MM.1S (cell line): Measurements from ENCODE around the gene PCDH1.

Experiments used
- DNase-seq: peaks from one replicate; pipeline ENCODE4 v3.0.0-alpha.2; 2015
- H2AFZ ChIP-seq: fragments of 300-600 bp; sonication (generic); 2 replicates; pipeline ENCODE4 v1.6.0; 2016; ENCODE audit warnings: antibody characterized with exemption, low read length
- H3F3A ChIP-seq: fragments of 300-600 bp; sonication (generic); 2 replicates; pipeline ENCODE4 v1.6.1; 2016; ENCODE audit warnings: mild to moderate bottlenecking, antibody characterized with exemption, low read length, moderate library complexity, mixed read lengths; ENCODE audit not compliant: insufficient read depth
- H3K27ac ChIP-seq: fragments of 300-600 bp; sonication (generic); 2 replicates; pipeline ENCODE4 v1.5.1; 2016; ENCODE audit warnings: mild to moderate bottlenecking, low read length
- H3K27me3 ChIP-seq: fragments of 300-600 bp; sonication (generic); replicated peaks from 2 replicates; pipeline ENCODE4 v1.6.0; 2016; ENCODE audit warnings: low read length; ENCODE audit not compliant: insufficient read depth
- H3K36me3 ChIP-seq: fragments of 300-600 bp; sonication (generic); replicated peaks from 2 replicates; pipeline ENCODE4 v1.6.1; 2016; ENCODE audit warnings: mild to moderate bottlenecking, low read length, mixed read lengths; ENCODE audit not compliant: insufficient read depth
- H3K4me1 ChIP-seq: fragments of 300-600 bp; sonication (generic); 2 replicates; pipeline ENCODE4 v1.6.1; 2016; ENCODE audit warnings: low read length, mixed read lengths
- H3K4me2 ChIP-seq: fragments of 300-600 bp; sonication (generic); 2 replicates; pipeline ENCODE4 v1.6.0; 2016; ENCODE audit warnings: low read depth, low read length
- H3K4me3 ChIP-seq: fragments of 300-600 bp; sonication (generic); 2 replicates; pipeline ENCODE4 v1.5.1; 2016; ENCODE audit warnings: low read length, mixed read lengths
- H3K79me2 ChIP-seq: fragments of 300-600 bp; sonication (generic); 2 replicates; pipeline ENCODE4 v1.6.1; 2016; ENCODE audit warnings: mixed run types, low read length, mixed read lengths
- H3K9ac ChIP-seq: fragments of 300-600 bp; sonication (generic); 2 replicates; pipeline ENCODE4 v1.6.1; 2016; ENCODE audit warnings: low read length, mixed read lengths
- H3K9me2 ChIP-seq: fragments of 300-600 bp; sonication (generic); replicated peaks from 2 replicates; pipeline ENCODE4 v1.6.1; 2016; ENCODE audit warnings: mild to moderate bottlenecking, low read length, mixed read lengths; ENCODE audit not compliant: insufficient read depth
- H3K9me3 ChIP-seq: fragments of 300-600 bp; sonication (generic); replicated peaks from 2 replicates; pipeline ENCODE4 v1.6.1; 2016; ENCODE audit warnings: mild to moderate bottlenecking, low read length, mixed read lengths; ENCODE audit not compliant: insufficient read depth
- H4K20me1 ChIP-seq: fragments of 300-600 bp; sonication (generic); 2 replicates; pipeline ENCODE4 v1.6.1; 2016; ENCODE audit warnings: mild to moderate bottlenecking, low read length, moderate library complexity, mixed read lengths; ENCODE audit not compliant: insufficient read depth
- CTCF ChIP-seq: fragments of 300-600 bp; sonication (generic); IDR thresholded peaks from 2 replicates; pipeline ENCODE4 v1.5.1; 2016; ENCODE audit warnings: antibody characterized with exemption, low read length, mixed read lengths
- EZH2 ChIP-seq: fragments of 300-600 bp; sonication (generic); optimal IDR thresholded peaks from 2 replicates; pipeline ENCODE3; 2017; ENCODE audit warnings: low read depth, mild to moderate bottlenecking, antibody characterized with exemption, low read length, mixed read lengths
- EZH2phosphoT487 ChIP-seq: fragments of 300-600 bp; sonication (generic); IDR thresholded peaks from 2 replicates; pipeline ENCODE4 v1.6.1; 2018; ENCODE audit warnings: antibody characterized with exemption, low read length

PCDH1 gene

DNA sequence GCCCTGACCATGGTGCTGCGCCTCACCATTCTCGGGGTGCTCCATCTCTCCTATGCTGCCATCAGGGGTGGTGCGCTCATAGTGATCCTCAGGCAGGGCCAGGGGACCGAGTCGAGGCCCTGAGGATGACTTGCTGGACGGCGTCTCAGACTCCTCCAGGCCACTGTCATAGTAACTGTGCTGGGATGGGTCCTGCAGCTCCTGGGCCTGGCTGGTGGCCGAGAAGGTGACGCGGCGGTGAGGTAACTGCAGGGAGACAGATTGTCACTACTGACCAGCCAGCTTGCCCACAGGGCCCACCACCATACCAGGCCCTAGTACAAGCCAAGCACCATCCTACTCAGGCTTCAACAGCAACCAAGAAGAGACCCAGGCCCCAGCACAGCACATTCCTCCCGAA, 21.0 kb downstream of the PCDH1 start:
- no peak overlapping the region for H3K4me2 ChIP-seq
- TF ChIP-seq CTCF (no peak), EZH2phosphoT487 (no peak), EZH2 (no peak)

DNA sequence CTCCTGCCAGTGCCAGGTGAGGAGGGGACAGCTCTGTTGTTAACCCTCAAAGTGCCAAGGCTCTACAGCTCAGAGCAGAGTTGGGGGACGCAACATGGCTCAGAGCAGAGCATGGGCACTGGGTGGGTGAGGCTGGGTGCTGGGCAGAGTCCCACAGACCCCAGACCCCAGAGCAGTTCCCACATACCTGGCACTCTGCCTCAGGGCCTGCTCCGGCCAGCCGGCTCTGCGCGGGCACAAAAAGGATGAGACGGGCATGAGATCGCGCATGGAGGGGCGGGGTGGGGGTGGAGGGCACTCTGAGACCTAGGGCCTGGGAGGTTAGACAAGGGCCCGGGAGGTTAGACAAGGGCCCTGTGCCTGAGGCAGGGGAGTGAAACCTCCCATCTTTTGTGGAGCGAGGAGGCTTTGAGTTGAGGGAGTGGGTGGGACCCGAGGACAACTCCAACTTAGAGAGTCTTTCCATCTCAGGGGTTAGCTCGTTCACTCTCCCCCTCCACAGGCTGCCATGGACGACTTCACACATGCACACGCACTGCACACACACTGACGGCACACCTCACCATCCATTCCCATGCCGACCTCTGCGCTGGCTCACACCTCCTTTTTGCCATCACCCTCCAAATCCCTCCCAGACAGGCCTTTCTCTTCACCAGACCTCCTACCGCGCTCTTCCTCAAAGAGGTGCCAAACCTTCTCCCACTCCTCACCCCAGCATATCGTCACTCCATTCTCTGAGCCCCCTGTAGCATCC, 22.0 kb downstream of the PCDH1 start:
- H3K79me2 ChIP-seq: no peaks in the 10 kb centered on the region
- no peaks in the 10 kb centered on the region for H3K27me3 ChIP-seq
- H3K4me3 ChIP-seq: no peak overlapping the region
- no peak overlapping the region for H3K9ac ChIP-seq
- no peak overlapping the region for H3K4me2 ChIP-seq
- no peak for TF ChIP-seq EZH2phosphoT487
- no peak for TF ChIP-seq EZH2
- TF ChIP-seq CTCF: no peak
- H3F3A ChIP-seq: no peaks in the 10 kb centered on the region
- H3K27ac ChIP-seq: no peak overlapping the region
- H2AFZ ChIP-seq: no peak overlapping the region
- H3K36me3 ChIP-seq: no peaks in the 10 kb centered on the region
- H3K4me1 ChIP-seq: no peaks in the 10 kb centered on the region
- DNase-seq: no peak
- no peaks in the 10 kb centered on the region for H3K9me2 ChIP-seq
- H4K20me1 ChIP-seq: no peaks in the 10 kb centered on the region
- H3K9me3 ChIP-seq: no peaks in the 10 kb centered on the region

More for the DNA sequence above, 21.0 kb downstream of the PCDH1 start:
- no peaks in the 10 kb centered on the region for H4K20me1 ChIP-seq
- H3K9me2 ChIP-seq: no peaks in the 10 kb centered on the region
- DNase-seq: no peak
- H3F3A ChIP-seq: no peaks in the 10 kb centered on the region
- no peak overlapping the region for H3K4me3 ChIP-seq
- H3K4me1 ChIP-seq: peaks cover 7% of the 10 kb centered on the region
- H3K9ac ChIP-seq: no peak overlapping the region
- no peak overlapping the region for H3K27ac ChIP-seq
- no peaks in the 10 kb centered on the region for H3K27me3 ChIP-seq
- no peak overlapping the region for H2AFZ ChIP-seq
- H3K36me3 ChIP-seq: no peaks in the 10 kb centered on the region
- no peaks in the 10 kb centered on the region for H3K79me2 ChIP-seq
- H3K9me3 ChIP-seq: no peaks in the 10 kb centered on the region

DNA sequence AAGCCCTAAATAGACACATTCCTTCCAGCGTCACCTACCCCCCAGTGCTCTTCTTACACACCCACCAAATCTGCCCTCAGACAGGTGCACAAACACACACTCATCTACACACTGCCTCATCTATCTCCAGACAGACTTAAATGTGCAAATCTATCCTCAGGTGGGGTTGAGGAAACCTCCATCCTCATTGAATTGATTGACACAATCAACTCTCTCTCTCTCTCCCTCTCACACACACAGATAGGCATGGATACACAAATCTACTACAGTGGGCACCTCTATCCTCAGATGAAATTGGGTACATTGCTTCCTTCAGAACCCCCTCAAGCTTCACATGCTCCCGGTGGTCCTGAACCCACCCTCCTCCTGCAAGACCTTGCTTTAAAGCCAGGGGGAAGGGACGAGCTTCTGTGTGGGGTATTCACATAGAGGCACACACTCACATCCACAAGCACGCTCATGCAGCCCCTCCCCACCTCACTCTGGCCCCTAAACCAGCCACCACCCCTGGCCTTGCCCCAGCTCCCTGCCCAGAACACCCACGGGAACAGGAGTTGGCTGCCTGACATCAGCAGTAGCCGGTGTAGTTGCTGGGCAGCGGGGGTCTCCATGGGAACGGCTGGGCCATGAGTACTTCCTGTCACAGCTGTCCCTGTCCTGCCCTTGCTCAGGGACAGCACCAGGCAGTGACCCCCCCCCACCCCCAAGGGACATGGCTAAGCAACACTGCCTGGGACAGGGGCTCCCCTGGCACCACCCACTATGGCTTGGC, 22.8 kb downstream of the PCDH1 start:
- no peak overlapping the region for H2AFZ ChIP-seq
- H3K4me1 ChIP-seq: no peaks in the 10 kb centered on the region
- no peaks in the 10 kb centered on the region for H3K79me2 ChIP-seq
- TF ChIP-seq CTCF: no peak
- TF ChIP-seq EZH2phosphoT487: no peak
- TF ChIP-seq EZH2: no peak
- H3K27me3 ChIP-seq: no peaks in the 10 kb centered on the region
- no peaks in the 10 kb centered on the region for H3K9me2 ChIP-seq
- H3K4me3 ChIP-seq: no peak overlapping the region
- H3K9ac ChIP-seq: no peak overlapping the region
- H3K27ac ChIP-seq: no peak overlapping the region
- H4K20me1 ChIP-seq: no peaks in the 10 kb centered on the region
- H3K9me3 ChIP-seq: no peaks in the 10 kb centered on the region
- H3K36me3 ChIP-seq: no peaks in the 10 kb centered on the region
- no peak for DNase-seq
- H3F3A ChIP-seq: no peaks in the 10 kb centered on the region
- no peak overlapping the region for H3K4me2 ChIP-seq
